Measurements from ENCODE around the gene PPT1. TPM values are rescaled to one million over a fixed set of nuclear protein-coding genes. Genes with fewer than 3 reads are reported as not detected.

Gene PPT1
- total RNA-seq, 1 experiment from 2014 or later = 46.8 TPM

GRCh38 chr1:40058097-40058452 lies 39.0 kb downstream of the PPT1 start:
- POLR2A ChIA-PET = interaction anchor here (1.7 kb wide), 1 partner anchor 18 kb away, joined by 4 read pairs; the partner anchor contains the start of gene CAP1

More at GRCh38 chr1:40058097-40058452, 39.0 kb downstream of the PPT1 start:
- intact Hi-C loops (cut with micrococcal nuclease) = no loop called here
- DNase-seq (ENCODE audit: low read depth, low spot score) (no peak), ATAC-seq (no peak)
- CTCF ChIA-PET = no interaction called here
- H3K4me1 ChIP-seq (ENCODE audit: control insufficient read depth in 1 of 2, insufficient read depth in 2 of 2, low read length in 2 of 2) = no peaks in the 10 kb centered on the region
- peaks cover 73% of the 10 kb centered on the region for H3K79me2 ChIP-seq (ENCODE audit: insufficient read depth, low read length)
- no TSS peak for BruUV-seq (replicated peaks)
- TF ChIP-seq REST (IDR thresholded peaks at IDR 0.05; ENCODE audit: low read depth) (no peak), SRF (IDR thresholded peaks at IDR 0.05; ENCODE audit: low read depth) (no peak), MAX (IDR thresholded peaks at IDR 0.05) (no peak), CTCF (IDR thresholded peaks at IDR 0.05 in 2 of 3, conservative IDR thresholded peaks at IDR 0.05 in 1 of 3; ENCODE audit: borderline replicate concordance in 1 of 3, insufficient read depth in 1 of 3, low read depth in 2 of 3, low read length in 2 of 3) (no peak)
- no peaks in the 10 kb centered on the region for H3K9me2 ChIP-seq (ENCODE audit: insufficient read depth)
- H2AFZ ChIP-seq (ENCODE audit: low read depth, low read length, poor library complexity, severe bottlenecking) = no peak overlapping the region
- no peaks in the 10 kb centered on the region for H3K27me3 ChIP-seq (ENCODE audit: insufficient read depth, low read length)
- no peak overlapping the region for H3K4me2 ChIP-seq (ENCODE audit: low read length)
- no peak overlapping the region for H3K27ac ChIP-seq (ENCODE audit: low read depth, low read length)
- no peaks in the 10 kb centered on the region for H3K9me3 ChIP-seq (ENCODE audit: control insufficient read depth in 1 of 2, insufficient read depth in 1 of 2, low read depth in 1 of 2, low read length in 2 of 2)
- no peak overlapping the region for H3K9ac ChIP-seq (ENCODE audit: low read length)
- H3K36me3 ChIP-seq (ENCODE audit: control insufficient read depth in 1 of 2, insufficient read depth in 2 of 2, low read length in 2 of 2) = peaks cover 25 to 30% of the 10 kb centered on the region in 2 experiments; a peak in 3 of 4 replicates
- RAD21 ChIA-PET (ENCODE audit: low non-redundant PET in 1 of 2, low total read pairs in 2 of 2, uncharacterized antibody in 2 of 2, unreplicated experiment in 2 of 2) = no interaction called here
- H4K20me1 ChIP-seq (ENCODE audit: insufficient read depth) = 0 out of 2 replicates have a peak, but pooled peaks cover 9% of the 10 kb centered on the region
- H3K4me3 ChIP-seq (replicated peaks in 1 of 2; ENCODE audit: low read depth in 1 of 2, low read length in 2 of 2) = no peak overlapping the region

Measured in HCT116 (cell line).